ENCODE measurements around the gene ASTN2. TPM values are rescaled to one million over a fixed set of nuclear protein-coding genes. Genes with fewer than 3 reads are reported as not detected.

ASTN2 gene
- total and polyA plus RNA-seq, 2 donors (not counting 3 experiments of a cell fraction or from before 2014, with no cell fraction given), result 1.0 to 1.9 TPM

DNA sequence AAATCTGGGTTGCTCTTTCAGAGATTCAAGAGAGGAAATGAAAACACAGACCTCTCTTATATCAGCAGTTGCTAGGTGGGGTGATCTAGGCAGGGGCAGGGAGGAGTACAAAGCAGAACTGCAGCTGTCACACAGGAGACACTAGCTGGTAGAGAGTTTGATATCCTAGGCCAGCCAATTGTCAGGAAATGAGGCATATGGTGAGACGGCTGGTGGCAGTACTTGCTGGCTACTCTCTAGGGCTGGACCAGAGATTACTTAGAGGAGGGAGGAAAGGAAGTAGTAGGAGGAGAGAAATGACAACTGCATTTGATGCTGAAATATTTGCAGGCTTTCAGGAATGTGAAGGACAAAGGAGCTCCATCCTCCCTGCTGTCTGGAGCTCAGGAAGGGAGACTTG is 614.0 kb downstream of the ASTN2 start:
- dilution Hi-C loops (cut with MboI; ENCODE audit: extremely low pct_ligation_motif_present, low sequenced_read_pairs) (no loop called here), intact Hi-C loops (cut with micrococcal nuclease) (no loop called here)
- H3K27ac ChIP-seq (ENCODE audit: insufficient read depth, low read depth, low read length), result no peak overlapping the region
- FAIRE-seq (no peak), DNase-seq (ENCODE audit: low read depth, low spot score) (no peak)
- H3K9ac ChIP-seq (replicated peaks; ENCODE audit: extremely low read depth, insufficient read depth, low read length), result no peak overlapping the region
- H3K4me3 ChIP-seq (replicated peaks in 1 of 3; ENCODE audit: insufficient read depth in 1 of 3, low read depth in 1 of 3, low read length in 3 of 3), result no peak overlapping the region
- H3K4me1 ChIP-seq (ENCODE audit: control insufficient read depth, extremely low read depth, insufficient read depth, low read length), result no peaks in the 10 kb centered on the region
- no peak overlapping the region for H2AFZ ChIP-seq (ENCODE audit: low read depth, low read length)
- no TSS peak for BruUV-seq (replicated peaks)
- TF ChIP-seq POLR2A (IDR thresholded peaks at IDR 0.05; ENCODE audit: low read depth, low read length) (no peak), JUN (IDR thresholded peaks at IDR 0.05; ENCODE audit: borderline replicate concordance, insufficient read depth, insufficient read length, low read depth) (no peak), POLR2AphosphoS5 (IDR thresholded peaks at IDR 0.05; ENCODE audit: insufficient read depth, low read depth, low read length) (no peak), FOS (IDR thresholded peaks at IDR 0.05; ENCODE audit: borderline replicate concordance, insufficient read depth, low read length) (no peak)
- TF ChIP-seq, protein P1, sequence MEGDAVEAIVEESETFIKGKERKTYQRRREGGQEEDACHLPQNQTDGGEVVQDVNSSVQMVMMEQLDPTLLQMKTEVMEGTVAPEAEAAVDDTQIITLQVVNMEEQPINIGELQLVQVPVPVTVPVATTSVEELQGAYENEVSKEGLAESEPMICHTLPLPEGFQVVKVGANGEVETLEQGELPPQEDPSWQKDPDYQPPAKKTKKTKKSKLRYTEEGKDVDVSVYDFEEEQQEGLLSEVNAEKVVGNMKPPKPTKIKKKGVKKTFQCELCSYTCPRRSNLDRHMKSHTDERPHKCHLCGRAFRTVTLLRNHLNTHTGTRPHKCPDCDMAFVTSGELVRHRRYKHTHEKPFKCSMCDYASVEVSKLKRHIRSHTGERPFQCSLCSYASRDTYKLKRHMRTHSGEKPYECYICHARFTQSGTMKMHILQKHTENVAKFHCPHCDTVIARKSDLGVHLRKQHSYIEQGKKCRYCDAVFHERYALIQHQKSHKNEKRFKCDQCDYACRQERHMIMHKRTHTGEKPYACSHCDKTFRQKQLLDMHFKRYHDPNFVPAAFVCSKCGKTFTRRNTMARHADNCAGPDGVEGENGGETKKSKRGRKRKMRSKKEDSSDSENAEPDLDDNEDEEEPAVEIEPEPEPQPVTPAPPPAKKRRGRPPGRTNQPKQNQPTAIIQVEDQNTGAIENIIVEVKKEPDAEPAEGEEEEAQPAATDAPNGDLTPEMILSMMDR (IDR thresholded peaks at IDR 0.05; ENCODE audit: extremely low read depth in 1 of 2, insufficient read depth in 1 of 2, low read depth in 1 of 2, low read length in 2 of 2), result no peak
- TF ChIP-seq, protein P2, sequence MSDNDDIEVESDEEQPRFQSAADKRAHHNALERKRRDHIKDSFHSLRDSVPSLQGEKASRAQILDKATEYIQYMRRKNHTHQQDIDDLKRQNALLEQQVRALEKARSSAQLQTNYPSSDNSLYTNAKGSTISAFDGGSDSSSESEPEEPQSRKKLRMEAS (IDR thresholded peaks at IDR 0.05; ENCODE audit: insufficient read depth, insufficient read length), result no peak
- H3K27me3 ChIP-seq (ENCODE audit: control insufficient read depth in 2 of 2, insufficient read depth in 2 of 2, low read length in 2 of 2), result no peaks in the 10 kb centered on the region
- no peak overlapping the region for H3K4me2 ChIP-seq (ENCODE audit: insufficient read depth, low read length)
- CTCF ChIA-PET, result no interaction called here
- H3K36me3 ChIP-seq (ENCODE audit: control insufficient read depth in 2 of 2, extremely low read depth in 1 of 2, insufficient read depth in 2 of 2, low read length in 2 of 2), result no peaks in the 10 kb centered on the region
- POLR2A ChIA-PET, result no interaction called here
- no peaks in the 10 kb centered on the region for H3K9me1 ChIP-seq (replicated peaks; ENCODE audit: control insufficient read depth, extremely low read depth, insufficient read depth, low read length)
- peaks cover 5% of the 10 kb centered on the region for H3K9me3 ChIP-seq (replicated peaks; ENCODE audit: control insufficient read depth, insufficient read depth, low read length)
- H3K79me2 ChIP-seq (ENCODE audit: control insufficient read depth, insufficient read depth, low read length), result no peaks in the 10 kb centered on the region
- H4K20me1 ChIP-seq (replicated peaks; ENCODE audit: control insufficient read depth, extremely low read depth, insufficient read depth, low read length), result no peaks in the 10 kb centered on the region

DNA sequence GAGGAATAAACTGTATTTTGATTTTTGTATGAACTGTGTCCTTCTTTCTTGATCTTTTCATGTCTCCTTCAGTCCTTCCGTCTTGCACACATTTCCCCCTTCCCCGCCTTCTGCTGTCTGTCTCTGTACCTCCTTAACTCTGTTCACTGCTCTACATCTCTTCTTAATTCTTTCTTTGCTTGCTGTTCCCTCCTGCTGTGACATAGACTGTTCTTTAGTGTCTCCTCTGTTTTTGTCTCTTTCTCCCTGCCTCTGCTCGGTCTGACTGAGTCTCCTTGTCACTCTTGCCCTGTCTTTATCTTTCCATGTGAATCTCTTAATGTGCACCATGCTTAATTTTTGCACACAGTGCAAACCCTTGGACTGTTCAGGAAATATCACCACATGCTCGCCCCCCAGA is 614.8 kb downstream of the ASTN2 start:
- FAIRE-seq (no peak), DNase-seq (ENCODE audit: low read depth, low spot score) (no peak)
- H3K36me3 ChIP-seq (ENCODE audit: control insufficient read depth in 2 of 2, extremely low read depth in 1 of 2, insufficient read depth in 2 of 2, low read length in 2 of 2), result no peaks in the 10 kb centered on the region
- H3K4me3 ChIP-seq (replicated peaks in 1 of 3; ENCODE audit: insufficient read depth in 1 of 3, low read depth in 1 of 3, low read length in 3 of 3), result no peak overlapping the region
- no peaks in the 10 kb centered on the region for H3K79me2 ChIP-seq (ENCODE audit: control insufficient read depth, insufficient read depth, low read length)
- POLR2A ChIA-PET, result no interaction called here
- H3K9me3 ChIP-seq (replicated peaks; ENCODE audit: control insufficient read depth, insufficient read depth, low read length), result peaks cover 5% of the 10 kb centered on the region
- TF ChIP-seq, protein P1 (IDR thresholded peaks at IDR 0.05; ENCODE audit: extremely low read depth in 1 of 2, insufficient read depth in 1 of 2, low read depth in 1 of 2, low read length in 2 of 2), result no peak
- TF ChIP-seq FOS (IDR thresholded peaks at IDR 0.05; ENCODE audit: borderline replicate concordance, insufficient read depth, low read length) (no peak), POLR2A (IDR thresholded peaks at IDR 0.05; ENCODE audit: low read depth, low read length) (no peak), MYC (IDR thresholded peaks at IDR 0.05; ENCODE audit: low read depth, low read length) (no peak), GATA2 (IDR thresholded peaks at IDR 0.05; ENCODE audit: insufficient read depth, insufficient read length, low read depth, low read length) (no peak), JUN (IDR thresholded peaks at IDR 0.05; ENCODE audit: borderline replicate concordance, insufficient read depth, insufficient read length, low read depth) (no peak), POLR2AphosphoS5 (IDR thresholded peaks at IDR 0.05; ENCODE audit: insufficient read depth, low read depth, low read length) (no peak), EZH2 (IDR thresholded peaks at IDR 0.05; ENCODE audit: borderline replicate concordance, low read depth, low read length, severe bottlenecking) (no peak)
- TF ChIP-seq, protein P2 (IDR thresholded peaks at IDR 0.05; ENCODE audit: insufficient read depth, insufficient read length), result no peak
- intact Hi-C loops (cut with micrococcal nuclease), result no loop called here
- no TSS peak for BruUV-seq (replicated peaks)
- CTCF ChIA-PET, result no interaction called here
- dilution Hi-C loops (cut with MboI; ENCODE audit: extremely low pct_ligation_motif_present, low sequenced_read_pairs), result no loop called here
- H3K9me1 ChIP-seq (replicated peaks; ENCODE audit: control insufficient read depth, extremely low read depth, insufficient read depth, low read length), result no peaks in the 10 kb centered on the region
- no peak overlapping the region for H2AFZ ChIP-seq (ENCODE audit: low read depth, low read length)
- H3K27ac ChIP-seq (ENCODE audit: insufficient read depth, low read depth, low read length), result no peak overlapping the region
- no peaks in the 10 kb centered on the region for H4K20me1 ChIP-seq (replicated peaks; ENCODE audit: control insufficient read depth, extremely low read depth, insufficient read depth, low read length)
- no peak overlapping the region for H3K4me2 ChIP-seq (ENCODE audit: insufficient read depth, low read length)
- no peaks in the 10 kb centered on the region for H3K4me1 ChIP-seq (ENCODE audit: control insufficient read depth, extremely low read depth, insufficient read depth, low read length)
- H3K27me3 ChIP-seq (ENCODE audit: control insufficient read depth in 2 of 2, insufficient read depth in 2 of 2, low read length in 2 of 2), result no peaks in the 10 kb centered on the region
- H3K9ac ChIP-seq (replicated peaks; ENCODE audit: extremely low read depth, insufficient read depth, low read length), result no peak overlapping the region

All from endothelial cell of umbilical vein (primary cell).